Endothelial cell of umbilical vein (primary cell): ENCODE data around the gene TPRA1. TPM values are rescaled to one million over a fixed set of nuclear protein-coding genes. Genes with fewer than 3 reads are reported as not detected.

Source experiments
- BruUV-seq: library from RNA; stranded (reverse); fragments of 400-500 nt; replicated peaks from 2 replicates; lab custom pipeline; 2021; lab: Mats Ljungman, UMichigan
- CTCF ChIA-PET: fragments of 300-600, 350-600 bp; sonication (Branson Sonifier 250); formaldehyde crosslinking; loops from one replicate; lab custom pipeline; 2021; ENCODE audit warnings: antibody characterized with exemption, inconsistent platforms; lab: Charles Lee
- POLR2A ChIA-PET: fragments of 300-600, 350-600 bp; sonication (Branson Sonifier 250); formaldehyde crosslinking; loops from one replicate; lab custom pipeline; 2021; ENCODE audit warnings: antibody characterized with exemption, inconsistent platforms; lab: Charles Lee
- DNase-seq: peaks from one replicate; pipeline ENCODE4 v3.0.0-alpha.2; 2011; ENCODE audit warnings: low read depth, low spot score
- FAIRE-seq: peaks from 2 replicates; lab custom pipeline; 2011; peaks lifted over from hg19 to GRCh38; lab: Jason Lieb, UNC
- H2AFZ ChIP-seq: 2 replicates; pipeline ENCODE4 v1.6.0; 2012; ENCODE audit warnings: low read depth, low read length, control low read depth, inconsistent platforms
- H3K27ac ChIP-seq: 2 replicates; pipeline ENCODE4 v1.5.1; 2011; ENCODE audit warnings: low read depth, mild to moderate bottlenecking, control low read depth, low read length, moderate library complexity; ENCODE audit not compliant: insufficient read depth
- H3K27me3 ChIP-seq, 2 experiments: 2 replicates each; pipeline versions ENCODE4 v1.6.0 to v1.6.1; 2011; ENCODE audit warnings: low read length in 2 of 2, mixed read lengths in 1 of 2; ENCODE audit not compliant: control insufficient read depth in 2 of 2, insufficient read depth in 2 of 2
- H3K36me3 ChIP-seq, 2 experiments: 2 replicates in 1 of 2; 3 replicates in 1 of 2; pipeline ENCODE4 v1.5.1; 2011; ENCODE audit warnings: low read length in 2 of 2, mild to moderate bottlenecking in 1 of 2, moderate library complexity in 1 of 2; ENCODE audit not compliant: control insufficient read depth in 2 of 2, insufficient read depth in 2 of 2; ENCODE audit errors: extremely low read depth in 1 of 2
- H3K4me1 ChIP-seq: 3 replicates; pipeline ENCODE4 v1.5.1; 2011; ENCODE audit warnings: mild to moderate bottlenecking, low read length; ENCODE audit not compliant: control insufficient read depth, insufficient read depth; ENCODE audit errors: extremely low read depth
- H3K4me2 ChIP-seq: 2 replicates; pipeline ENCODE4 v1.6.1; 2011; ENCODE audit warnings: low read length, control low read depth, mixed read lengths; ENCODE audit not compliant: insufficient read depth
- H3K4me3 ChIP-seq, 3 experiments: fragments of 200-600 bp in 1 of 3; sonication (generic), shearing (Covaris generic) in 1 of 3; replicated peaks in 1 of 3; 2 replicates each; pipeline ENCODE4 v1.5.1; 2011 to 2016; ENCODE audit warnings: control low read depth in 3 of 3, low read length in 3 of 3, mild to moderate bottlenecking in 2 of 3, inconsistent platforms in 1 of 3, low read depth in 1 of 3, moderate library complexity in 1 of 3; ENCODE audit not compliant: insufficient read depth in 1 of 3
- H3K79me2 ChIP-seq: 2 replicates; pipeline ENCODE4 v1.6.0; 2012; ENCODE audit warnings: low read length, inconsistent platforms; ENCODE audit not compliant: control insufficient read depth, insufficient read depth
- H3K9ac ChIP-seq: replicated peaks from 2 replicates; pipeline ENCODE3; 2011; ENCODE audit warnings: low read length, control low read depth; ENCODE audit not compliant: insufficient read depth; ENCODE audit errors: extremely low read depth
- H3K9me1 ChIP-seq: replicated peaks from 3 replicates; pipeline ENCODE4 v1.6.0; 2011; ENCODE audit warnings: mild to moderate bottlenecking, low read length; ENCODE audit not compliant: control insufficient read depth, insufficient read depth; ENCODE audit errors: extremely low read depth
- H3K9me3 ChIP-seq: replicated peaks from 2 replicates; pipeline ENCODE4 v1.5.1; 2012; ENCODE audit warnings: low read length, inconsistent platforms; ENCODE audit not compliant: control insufficient read depth, insufficient read depth
- H4K20me1 ChIP-seq: replicated peaks from 2 replicates; pipeline ENCODE3; 2011; ENCODE audit warnings: mild to moderate bottlenecking, low read length; ENCODE audit not compliant: control insufficient read depth, insufficient read depth; ENCODE audit errors: extremely low read depth
- EZH2 ChIP-seq: IDR thresholded peaks from 2 replicates; pipeline ENCODE4 v1.6.1; 2012; ENCODE audit warnings: borderline replicate concordance, low read depth, mild to moderate bottlenecking, moderate library complexity, low read length, inconsistent platforms; ENCODE audit not compliant: severe bottlenecking
- FOS ChIP-seq: IDR thresholded peaks from 2 replicates; pipeline ENCODE4 v1.6.1; 2011; ENCODE audit warnings: mild to moderate bottlenecking, low read length, moderate library complexity, borderline replicate concordance; ENCODE audit not compliant: insufficient read depth
- GATA2 ChIP-seq: IDR thresholded peaks from 2 replicates; pipeline ENCODE4 v1.7.0; 2011; ENCODE audit warnings: low read depth, mild to moderate bottlenecking, moderate library complexity, mixed read lengths, low read length; ENCODE audit not compliant: insufficient read length, insufficient read depth
- JUN ChIP-seq: IDR thresholded peaks from 2 replicates; pipeline ENCODE4 v1.6.1; 2011; ENCODE audit warnings: borderline replicate concordance, low read depth; ENCODE audit not compliant: insufficient read length, insufficient read depth
- MYC ChIP-seq: IDR thresholded peaks from one replicate; pipeline ENCODE4 v1.6.1; 2011; ENCODE audit warnings: mild to moderate bottlenecking, low read depth, low read length
- POLR2A ChIP-seq: IDR thresholded peaks from 2 replicates; pipeline ENCODE4 v1.6.1; 2012; ENCODE audit warnings: low read depth, mild to moderate bottlenecking, control low read depth, low read length
- POLR2AphosphoS5 ChIP-seq: IDR thresholded peaks from 2 replicates; pipeline ENCODE4 v1.6.1; 2012; ENCODE audit warnings: low read depth, mild to moderate bottlenecking, control low read depth, low read length, moderate library complexity; ENCODE audit not compliant: insufficient read depth
- dilution Hi-C: fragments of 300-500 bp; cut with MboI; formaldehyde crosslinking; loops from one replicate; pipeline ENCODE4 v1.15.0; 2019; ENCODE audit warnings: low sequenced_read_pairs; ENCODE audit not compliant: extremely low pct_ligation_motif_present
- intact Hi-C: fragments of 100-400 bp; cut with micrococcal nuclease; formaldehyde crosslinking; loops from one replicate; pipeline ENCODE4 v1.10.0; 2022
- polyA plus RNA-seq, 4 experiments: library from polyadenylated mRNA; depleted of rRNA in 3 of 4; stranded (reverse) in 3 of 4; unstranded in 1 of 4; fragments of >200 nt; gene quantifications; 2 replicates each; pipeline versions ENCODE4 v1.2.1 to v1.2.3, GENCODE V29; 2011 to 2012; ENCODE audit warnings: missing spikeins in 1 of 4
- total RNA-seq: library from RNA; stranded (reverse); gene quantifications from 2 replicates; pipeline ENCODE4 v1.2.3, GENCODE V29; 2021
- TF ChIP-seq, protein P1 (sequence below): IDR thresholded peaks from 2 replicates; pipeline ENCODE4 v1.6.1; 2011; ENCODE audit not compliant: insufficient read depth, insufficient read length
- TF ChIP-seq, protein P2 (sequence below), 2 donors: IDR thresholded peaks; 1 replicate in 1 of 2; 2 replicates in 1 of 2; pipeline ENCODE4 v1.5.1; 2011; ENCODE audit warnings: low read length in 2 of 2, mild to moderate bottlenecking in 2 of 2, moderate library complexity in 2 of 2, control low read depth in 1 of 2, inconsistent platforms in 1 of 2, low read depth in 1 of 2; ENCODE audit not compliant: insufficient read depth in 1 of 2; ENCODE audit errors: extremely low read depth in 1 of 2

TPRA1 gene
- total and polyA plus RNA-seq, 2 donors (not counting 3 experiments of a cell fraction or from before 2014, with no cell fraction given), result 34.3 to 58.0 TPM

GRCh38 chr3:127535106-127535785, 55.3 kb downstream of the TPRA1 start:
- TF ChIP-seq, protein P1, sequence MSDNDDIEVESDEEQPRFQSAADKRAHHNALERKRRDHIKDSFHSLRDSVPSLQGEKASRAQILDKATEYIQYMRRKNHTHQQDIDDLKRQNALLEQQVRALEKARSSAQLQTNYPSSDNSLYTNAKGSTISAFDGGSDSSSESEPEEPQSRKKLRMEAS, result no peak
- no peak for TF ChIP-seq POLR2AphosphoS5
- no peak for TF ChIP-seq MYC
- TF ChIP-seq, protein P2, sequence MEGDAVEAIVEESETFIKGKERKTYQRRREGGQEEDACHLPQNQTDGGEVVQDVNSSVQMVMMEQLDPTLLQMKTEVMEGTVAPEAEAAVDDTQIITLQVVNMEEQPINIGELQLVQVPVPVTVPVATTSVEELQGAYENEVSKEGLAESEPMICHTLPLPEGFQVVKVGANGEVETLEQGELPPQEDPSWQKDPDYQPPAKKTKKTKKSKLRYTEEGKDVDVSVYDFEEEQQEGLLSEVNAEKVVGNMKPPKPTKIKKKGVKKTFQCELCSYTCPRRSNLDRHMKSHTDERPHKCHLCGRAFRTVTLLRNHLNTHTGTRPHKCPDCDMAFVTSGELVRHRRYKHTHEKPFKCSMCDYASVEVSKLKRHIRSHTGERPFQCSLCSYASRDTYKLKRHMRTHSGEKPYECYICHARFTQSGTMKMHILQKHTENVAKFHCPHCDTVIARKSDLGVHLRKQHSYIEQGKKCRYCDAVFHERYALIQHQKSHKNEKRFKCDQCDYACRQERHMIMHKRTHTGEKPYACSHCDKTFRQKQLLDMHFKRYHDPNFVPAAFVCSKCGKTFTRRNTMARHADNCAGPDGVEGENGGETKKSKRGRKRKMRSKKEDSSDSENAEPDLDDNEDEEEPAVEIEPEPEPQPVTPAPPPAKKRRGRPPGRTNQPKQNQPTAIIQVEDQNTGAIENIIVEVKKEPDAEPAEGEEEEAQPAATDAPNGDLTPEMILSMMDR (IDR thresholded peaks at IDR 0.05; ENCODE audit: extremely low read depth in 1 of 2, insufficient read depth in 1 of 2, low read depth in 1 of 2, low read length in 2 of 2), result no peak
- TF ChIP-seq EZH2, result no peak
- no peak for TF ChIP-seq GATA2
- TF ChIP-seq JUN, result no peak
- no peak for TF ChIP-seq POLR2A
- TF ChIP-seq FOS, result no peak
- Histone ChIP-seq H3K79me2 (no peaks in the 10 kb centered on the region), H3K4me3 (no peak overlapping the region), H2AFZ (no peak overlapping the region), H3K9me3 (no peaks in the 10 kb centered on the region), H4K20me1 (no peaks in the 10 kb centered on the region), H3K27ac (no peak overlapping the region), H3K4me1 (no peaks in the 10 kb centered on the region), H3K36me3 (no peaks in the 10 kb centered on the region), H3K4me2 (no peak overlapping the region), H3K9me1 (no peaks in the 10 kb centered on the region), H3K9ac (no peak overlapping the region), H3K27me3 (no peaks in the 10 kb centered on the region)
- intact Hi-C loops, result no loop called here
- DNase-seq (no peak), FAIRE-seq (no peak)
- POLR2A ChIA-PET, result no interaction called here
- CTCF ChIA-PET, result interaction anchor here (1.0 kb wide), 1 partner anchor 8 kb away, joined by 3 read pairs; no protein-coding TSS in a partner anchor
- BruUV-seq, result no TSS peak
- dilution Hi-C loops, result no loop called here
